Vagina (tissue), 2 donors: ENCODE results near the gene SQSTM1. TPM values are rescaled to one million over a fixed set of nuclear protein-coding genes. Genes with fewer than 3 reads are reported as not detected.

Experiments
- DNase-seq, 2 donors: peaks; one replicate each; pipeline ENCODE4 v3.0.0-alpha.2; 2017; ENCODE audit errors: extremely low spot score in 2 of 2
- H3K27ac ChIP-seq: fragments of 200-600 bp; sonication (generic); one replicate; pipeline ENCODE4 v1.5.1; 2019
- H3K27me3 ChIP-seq: fragments of 200-600 bp; sonication (generic); one replicate; pipeline ENCODE4 v1.5.1; 2019
- H3K36me3 ChIP-seq, 2 donors: fragments of 200-600 bp; sonication (generic); one replicate each; pipeline ENCODE4 v1.5.1; 2017 to 2019
- H3K4me1 ChIP-seq: fragments of 200-600 bp; sonication (generic); one replicate; pipeline ENCODE4 v1.5.1; 2019
- H3K4me3 ChIP-seq, 2 donors: fragments of 200-600 bp; sonication (generic); 1 replicate in 1 of 2; 2 replicates in 1 of 2; pipeline ENCODE4 v1.5.1; 2016 to 2019
- H3K9me3 ChIP-seq: fragments of 200-600 bp; sonication (generic); one replicate; pipeline ENCODE4 v1.5.1; 2019
- POLR2A ChIP-seq, 2 donors: fragments of 450-650 bp; IDR thresholded peaks; one replicate each; pipeline ENCODE4 v1.6.1; 2017; ENCODE audit warnings: antibody characterized with exemption in 2 of 2, mild to moderate bottlenecking in 2 of 2, moderate library complexity in 2 of 2
- POLR2AphosphoS5 ChIP-seq, 2 donors: sonication (generic); formaldehyde crosslinking; IDR thresholded peaks; one replicate each; pipeline ENCODE4 v1.9.0; 2017; ENCODE audit warnings: antibody characterized with exemption in 2 of 2, mild to moderate bottlenecking in 2 of 2, low read depth in 1 of 2; ENCODE audit not compliant: insufficient read depth in 1 of 2
- intact Hi-C: fragments of 100-400 bp; cut with DNase I; formaldehyde crosslinking; loops from one replicate; pipeline ENCODE4 v1.15.1; 2023
- total RNA-seq: library from RNA; depleted of rRNA; stranded (reverse); fragments of >200 nt; gene quantifications from one replicate; pipeline ENCODE4 v1.2.3, GENCODE V29; 2016
- TF ChIP-seq, protein P1 (sequence below), 3 experiments: fragments of 450-650 bp in 2 of 3; fragments of 200-600 bp in 1 of 3; sonication (generic) in 1 of 3; IDR thresholded peaks; one replicate each; pipeline ENCODE4 v1.5.1; 2017 to 2019; ENCODE audit warnings: antibody characterized with exemption in 3 of 3, mild to moderate bottlenecking in 2 of 3, moderate library complexity in 2 of 3

The SQSTM1 gene
- total RNA-seq, 1 donor from 2014 or later, result 373 TPM

DNA sequence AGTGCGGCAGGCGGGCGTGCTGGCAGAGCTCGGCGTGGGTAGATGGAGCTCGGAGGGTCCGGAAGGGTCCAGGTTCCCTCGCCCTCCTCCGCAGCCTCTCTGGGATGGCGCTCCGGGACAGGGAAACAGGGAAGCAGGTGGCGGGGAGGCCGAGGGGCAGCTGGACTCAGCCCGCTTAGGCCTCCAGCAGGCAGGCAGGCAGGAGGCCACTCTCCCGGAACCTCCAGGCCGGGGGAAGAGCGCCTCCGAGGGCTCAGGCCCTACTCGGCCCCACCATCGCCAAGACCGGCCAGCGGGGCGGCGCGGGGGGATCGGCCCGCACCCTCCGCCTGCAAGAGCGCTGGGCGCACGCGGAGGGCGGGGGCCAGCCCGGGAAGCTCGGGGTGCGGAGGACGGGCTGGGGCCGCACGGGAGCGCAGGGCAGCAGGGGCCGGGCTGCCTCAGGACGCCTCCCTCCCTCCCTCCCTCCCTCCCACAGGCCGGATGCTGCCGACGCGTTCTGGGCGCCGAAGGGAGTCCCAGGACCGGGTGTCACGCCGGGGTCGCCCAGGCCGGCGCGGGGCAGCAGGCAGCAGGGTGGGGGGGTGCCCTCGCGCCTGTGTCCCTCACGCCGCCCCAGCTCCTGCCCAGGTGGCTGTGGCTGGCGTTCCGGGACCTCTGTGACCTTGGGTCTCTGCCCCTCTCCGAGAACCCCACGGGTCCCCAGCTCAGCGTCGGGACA is 15.0 kb upstream of the SQSTM1 start:
- Histone ChIP-seq H3K27me3 (no peaks in the 10 kb centered on the region), H3K4me1 (peaks cover 56% of the 10 kb centered on the region), H3K36me3 (peaks cover 0 to 8% of the 10 kb centered on the region in 2 donors), H3K9me3 (no peaks in the 10 kb centered on the region), H3K27ac (peak overlapping the region; percentile 98), H3K4me3 (peak overlapping the region; percentile 77 to 97)
- peak in 1 of 2 donors; percentile 95 for DNase-seq
- intact Hi-C loops, result loop anchor here (2.0 to 10.0 kb wide), 3 partner anchors 15 to 99 kb away; partner anchors contain the start of genes MRNIP, SQSTM1 and TBC1D9B
- TF ChIP-seq POLR2A (IDR thresholded peaks at IDR 0.05) (no peak), POLR2AphosphoS5 (IDR thresholded peaks at IDR 0.05; ENCODE audit: insufficient read depth in 1 of 2, low read depth in 1 of 2) (peak in 1 of 2 donors; percentile 25)
- TF ChIP-seq, protein P1, sequence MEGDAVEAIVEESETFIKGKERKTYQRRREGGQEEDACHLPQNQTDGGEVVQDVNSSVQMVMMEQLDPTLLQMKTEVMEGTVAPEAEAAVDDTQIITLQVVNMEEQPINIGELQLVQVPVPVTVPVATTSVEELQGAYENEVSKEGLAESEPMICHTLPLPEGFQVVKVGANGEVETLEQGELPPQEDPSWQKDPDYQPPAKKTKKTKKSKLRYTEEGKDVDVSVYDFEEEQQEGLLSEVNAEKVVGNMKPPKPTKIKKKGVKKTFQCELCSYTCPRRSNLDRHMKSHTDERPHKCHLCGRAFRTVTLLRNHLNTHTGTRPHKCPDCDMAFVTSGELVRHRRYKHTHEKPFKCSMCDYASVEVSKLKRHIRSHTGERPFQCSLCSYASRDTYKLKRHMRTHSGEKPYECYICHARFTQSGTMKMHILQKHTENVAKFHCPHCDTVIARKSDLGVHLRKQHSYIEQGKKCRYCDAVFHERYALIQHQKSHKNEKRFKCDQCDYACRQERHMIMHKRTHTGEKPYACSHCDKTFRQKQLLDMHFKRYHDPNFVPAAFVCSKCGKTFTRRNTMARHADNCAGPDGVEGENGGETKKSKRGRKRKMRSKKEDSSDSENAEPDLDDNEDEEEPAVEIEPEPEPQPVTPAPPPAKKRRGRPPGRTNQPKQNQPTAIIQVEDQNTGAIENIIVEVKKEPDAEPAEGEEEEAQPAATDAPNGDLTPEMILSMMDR (IDR thresholded peaks at IDR 0.05), result no peak

DNA sequence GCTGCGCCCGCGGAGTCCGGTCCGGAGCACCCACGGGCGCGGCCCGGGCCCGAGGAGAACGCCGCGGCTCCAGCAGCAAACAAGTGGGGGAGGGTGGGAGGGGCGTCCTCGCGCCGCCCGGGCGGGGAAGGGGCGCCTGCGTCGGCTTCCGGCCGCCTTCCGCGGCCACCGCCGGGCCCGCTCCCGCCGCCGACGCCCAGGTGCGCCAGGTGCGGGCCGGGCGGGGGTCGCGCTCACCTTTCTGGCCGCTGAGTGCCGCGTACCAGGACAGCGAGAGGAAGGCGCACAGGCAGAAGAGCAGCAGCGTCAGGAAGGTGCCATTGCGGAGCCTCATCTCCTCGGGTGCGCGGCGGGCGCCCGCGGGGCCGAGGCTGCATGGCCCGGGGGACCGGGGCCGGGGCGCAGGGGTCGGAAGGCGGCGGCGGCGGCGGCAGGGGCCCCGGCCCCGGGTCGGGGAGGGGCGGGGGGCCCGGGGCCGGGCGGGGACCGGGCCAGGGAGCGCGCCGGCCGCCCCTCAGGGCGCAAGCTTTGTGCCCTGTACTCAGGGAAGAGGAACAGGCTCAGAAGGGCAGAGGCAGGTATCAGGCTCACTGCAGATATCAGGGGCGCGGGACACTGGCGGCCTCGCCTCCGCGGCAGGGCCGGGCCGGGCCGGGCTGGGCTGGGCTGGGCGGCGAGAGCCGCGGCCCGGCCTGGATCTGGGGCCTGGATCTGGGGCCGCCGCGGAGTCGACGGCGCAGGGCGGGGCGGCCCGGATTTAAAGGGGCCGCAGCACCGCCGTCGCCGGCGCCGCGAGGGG is 14.3 kb upstream of the SQSTM1 start, which contains the start of gene MGAT4B:
MGAT4B (minus strand) TSS at position 617 of the 799 bp plus-strand sequence; CDS start at position 334, 283 bp downstream.
- DNase-seq, result peak in 1 of 2 donors; percentile 86
- TF ChIP-seq POLR2AphosphoS5 (IDR thresholded peaks at IDR 0.05; ENCODE audit: insufficient read depth in 1 of 2, low read depth in 1 of 2) (no peak), POLR2A (IDR thresholded peaks at IDR 0.05) (peak in 1 of 2 donors; percentile 79)
- intact Hi-C loops, result loop anchor here (2.0 to 10.0 kb wide), 3 partner anchors 14 to 98 kb away; partner anchors contain the start of genes MRNIP, SQSTM1 and TBC1D9B
- Histone ChIP-seq H3K27ac (peak within 1 kb of the TSS; percentile 98), H3K36me3 (peaks cover 0 to under 1% of the 10 kb centered on the region in 2 donors), H3K4me3 (peak within 1 kb of the TSS; percentile 77 to 97), H3K4me1 (peaks cover 54% of the 10 kb centered on the region), H3K27me3 (no peaks in the 10 kb centered on the region), H3K9me3 (no peaks in the 10 kb centered on the region)

DNA sequence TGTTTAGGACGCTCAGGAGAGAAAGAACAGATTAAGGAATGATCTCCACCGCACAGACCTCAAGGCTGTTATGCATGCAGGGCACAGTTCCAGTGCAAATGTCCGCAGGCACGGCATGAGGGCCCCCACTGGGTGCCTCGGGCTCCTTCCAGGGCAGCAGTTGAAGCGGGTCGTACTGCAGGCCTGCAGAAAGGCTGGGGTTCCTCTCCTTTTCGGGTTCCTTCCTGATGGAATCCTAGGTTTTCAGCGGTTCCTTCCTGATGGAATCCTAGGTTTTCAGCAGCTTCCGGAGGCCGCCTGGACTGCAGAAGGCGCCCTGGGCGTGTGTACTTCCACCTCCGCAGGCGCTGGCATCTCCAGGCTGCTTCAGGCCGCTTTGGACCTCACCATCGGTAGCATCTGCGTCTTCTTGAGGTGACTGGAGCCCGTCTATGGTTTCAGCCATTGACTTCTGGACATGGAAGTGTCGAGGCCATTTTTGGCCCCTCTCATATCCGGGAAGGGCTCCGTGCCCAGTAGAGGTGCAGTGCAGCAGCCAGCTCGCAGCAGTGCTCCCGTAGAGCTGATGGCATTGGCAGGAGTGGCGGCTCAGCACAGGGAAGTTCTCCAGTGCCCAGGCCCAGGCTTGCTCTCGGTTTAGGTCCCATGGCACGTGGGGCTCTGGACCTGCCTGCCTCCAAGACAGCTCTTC is 8.4 kb upstream of the SQSTM1 start:
- H3K27ac ChIP-seq, result no peak overlapping the region
- H3K4me3 ChIP-seq, result no peak overlapping the region
- H3K36me3 ChIP-seq, result no peaks in the 10 kb centered on the region
- TF ChIP-seq, protein P1 (IDR thresholded peaks at IDR 0.05), result no peak
- TF ChIP-seq POLR2A (IDR thresholded peaks at IDR 0.05), result no peak
- TF ChIP-seq POLR2AphosphoS5 (IDR thresholded peaks at IDR 0.05; ENCODE audit: insufficient read depth in 1 of 2, low read depth in 1 of 2), result no peak
- no peak for DNase-seq
- intact Hi-C loops, result no loop called here
- H3K9me3 ChIP-seq, result no peaks in the 10 kb centered on the region
- H3K4me1 ChIP-seq, result peaks cover 22% of the 10 kb centered on the region
- H3K27me3 ChIP-seq, result no peaks in the 10 kb centered on the region

DNA sequence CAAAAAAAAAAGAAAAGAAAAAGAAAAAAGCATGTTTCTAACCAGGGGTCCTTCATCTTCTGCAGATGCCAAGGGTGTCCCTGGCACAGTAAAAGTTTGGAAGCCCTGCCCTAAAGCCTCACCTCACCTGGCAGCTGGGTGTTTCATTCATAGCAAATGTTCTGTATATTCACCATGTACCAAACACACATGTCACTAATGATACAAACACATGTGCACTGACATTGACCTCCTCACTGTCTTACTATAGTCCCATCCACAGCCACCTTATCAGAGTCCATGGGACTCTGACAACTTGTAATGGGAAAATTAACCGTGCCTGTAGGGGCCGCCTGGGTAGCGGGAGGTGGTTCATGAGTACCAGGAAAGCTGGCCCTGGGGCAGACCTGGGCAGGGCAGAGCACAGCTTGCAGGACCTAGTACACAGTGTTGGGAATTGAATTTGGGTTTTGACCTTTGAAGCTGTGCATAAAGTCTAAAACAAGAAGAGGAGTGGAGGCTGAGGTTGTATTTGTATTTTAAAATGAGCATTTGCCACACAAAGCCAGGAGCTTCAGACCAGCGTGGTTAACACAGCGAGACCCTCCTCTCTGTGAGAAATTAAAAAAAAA is 7.6 kb upstream of the SQSTM1 start:
- Histone ChIP-seq H3K36me3 (no peaks in the 10 kb centered on the region), H3K27me3 (no peaks in the 10 kb centered on the region), H3K4me1 (peaks cover 22% of the 10 kb centered on the region), H3K4me3 (no peak overlapping the region), H3K27ac (no peak overlapping the region), H3K9me3 (no peaks in the 10 kb centered on the region)
- TF ChIP-seq, protein P1 (IDR thresholded peaks at IDR 0.05), result no peak
- TF ChIP-seq POLR2A (IDR thresholded peaks at IDR 0.05) (no peak), POLR2AphosphoS5 (IDR thresholded peaks at IDR 0.05; ENCODE audit: insufficient read depth in 1 of 2, low read depth in 1 of 2) (no peak)
- intact Hi-C loops, result no loop called here
- no peak for DNase-seq
